Measurements from ENCODE around the gene NUDT14. TPM values are rescaled to one million over a fixed set of nuclear protein-coding genes. Genes with fewer than 3 reads are reported as not detected.

The NUDT14 gene
- total RNA-seq, 1 experiment from 2014 or later = 50.8 TPM

- POLR2A ChIA-PET (ENCODE audit: unreplicated experiment) = no interaction called here
- H4K20me1 ChIP-seq (ENCODE audit: low read length) = no peaks in the 10 kb centered on the region
- no peaks in the 10 kb centered on the region for H3K9me3 ChIP-seq (ENCODE audit: low read length)
- H3K9me2 ChIP-seq (replicated peaks; ENCODE audit: low read length) = no peaks in the 10 kb centered on the region
- H3K27ac ChIP-seq (ENCODE audit: low read length) = no peak overlapping the region
- no peaks in the 10 kb centered on the region for H3K4me1 ChIP-seq (ENCODE audit: insufficient read depth, low read length)
- ATAC-seq = no peak
- H3K36me3 ChIP-seq (ENCODE audit: low read depth, low read length) = no peaks in the 10 kb centered on the region
- no TSS peak for BruUV-seq (replicated peaks)
- no peaks in the 10 kb centered on the region for H3F3A ChIP-seq (ENCODE audit: low read length, unreplicated experiment)
- intact Hi-C loops (cut with micrococcal nuclease) = no loop called here
- no peak overlapping the region for H3K9ac ChIP-seq (ENCODE audit: low read length)
- H3K27me3 ChIP-seq (ENCODE audit: low read length) = no peaks in the 10 kb centered on the region
- CTCF ChIA-PET = no interaction called here
- H3K79me2 ChIP-seq (ENCODE audit: low read length) = no peaks in the 10 kb centered on the region
- DNase-seq = no peak
- no peak overlapping the region for H2AFZ ChIP-seq (ENCODE audit: low read length)
- no peak overlapping the region for H3K4me2 ChIP-seq (ENCODE audit: low read length)
- no peak overlapping the region for H3K4me3 ChIP-seq (ENCODE audit: low read length)
- no peak for TF ChIP-seq EZH2phosphoT487 (IDR thresholded peaks at IDR 0.05; ENCODE audit: borderline replicate concordance, low read length)
- no peak for TF ChIP-seq CTCF (conservative IDR thresholded peaks at IDR 0.05; ENCODE audit: low read depth, low read length)
- no peak for TF ChIP-seq EZH2 (IDR thresholded peaks at IDR 0.05; ENCODE audit: low read length, unreplicated experiment)
These were observed 38.3 kb downstream of the NUDT14 start for GRCh38 chr14:105142651-105143450.

- Histone ChIP-seq H3K27ac (ENCODE audit: low read length) (no peak overlapping the region), H3K9ac (ENCODE audit: low read length) (no peak overlapping the region), H3K27me3 (ENCODE audit: low read length) (no peaks in the 10 kb centered on the region), H3K36me3 (ENCODE audit: low read depth, low read length) (no peaks in the 10 kb centered on the region), H2AFZ (ENCODE audit: low read length) (no peak overlapping the region), H3K9me3 (ENCODE audit: low read length) (no peaks in the 10 kb centered on the region), H3K4me1 (ENCODE audit: insufficient read depth, low read length) (no peaks in the 10 kb centered on the region), H3K4me2 (ENCODE audit: low read length) (no peak overlapping the region), H4K20me1 (ENCODE audit: low read length) (no peaks in the 10 kb centered on the region), H3K4me3 (ENCODE audit: low read length) (no peak overlapping the region), H3K79me2 (ENCODE audit: low read length) (no peaks in the 10 kb centered on the region), H3F3A (ENCODE audit: low read length, unreplicated experiment) (no peaks in the 10 kb centered on the region), H3K9me2 (replicated peaks; ENCODE audit: low read length) (no peaks in the 10 kb centered on the region)
- BruUV-seq (replicated peaks) = no TSS peak
- ChIA-PET POLR2A (ENCODE audit: unreplicated experiment) (no interaction called here), CTCF (interaction anchor here (1.0 kb wide), 1 partner anchor 34 kb away, joined by 3 read pairs; no protein-coding TSS in a partner anchor)
- intact Hi-C loops (cut with micrococcal nuclease) = no loop called here
- ATAC-seq (no peak), DNase-seq (no peak)
- TF ChIP-seq CTCF (conservative IDR thresholded peaks at IDR 0.05; ENCODE audit: low read depth, low read length) = no peak
- no peak for TF ChIP-seq EZH2phosphoT487 (IDR thresholded peaks at IDR 0.05; ENCODE audit: borderline replicate concordance, low read length)
- no peak for TF ChIP-seq EZH2 (IDR thresholded peaks at IDR 0.05; ENCODE audit: low read length, unreplicated experiment)
These were observed 39.4 kb downstream of the NUDT14 start for GRCh38 chr14:105141486-105142281.

Measured in PC-3 (cell line).